ENCODE results near the gene CAPN9.
"Not testable (repeated sequence)": the region's sequence is repeated elsewhere in the genome, so short reads cannot be mapped to it uniquely, and the experiment has no call there.

Gene CAPN9

DNA sequence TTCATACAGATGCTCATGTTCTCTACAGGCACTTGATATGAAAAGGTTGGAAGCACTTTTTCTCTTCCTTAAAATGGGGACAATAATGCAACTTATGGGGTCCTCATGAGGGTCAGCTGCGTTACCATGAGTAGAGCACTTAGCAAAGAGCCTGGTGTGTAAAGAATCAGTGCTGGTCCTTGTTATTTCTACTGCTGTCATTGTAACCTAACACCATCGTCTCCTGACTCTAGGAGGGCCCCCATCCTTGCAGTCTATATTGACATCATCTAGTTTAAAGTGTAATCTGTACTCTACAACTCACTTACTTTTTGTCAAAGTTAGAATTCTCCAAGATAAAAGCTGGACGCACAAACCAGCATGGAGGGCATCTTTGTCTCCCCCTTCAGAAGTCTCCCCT, 2.4 kb downstream of the CAPN9 start:
- no peak for DNase-seq

DNA sequence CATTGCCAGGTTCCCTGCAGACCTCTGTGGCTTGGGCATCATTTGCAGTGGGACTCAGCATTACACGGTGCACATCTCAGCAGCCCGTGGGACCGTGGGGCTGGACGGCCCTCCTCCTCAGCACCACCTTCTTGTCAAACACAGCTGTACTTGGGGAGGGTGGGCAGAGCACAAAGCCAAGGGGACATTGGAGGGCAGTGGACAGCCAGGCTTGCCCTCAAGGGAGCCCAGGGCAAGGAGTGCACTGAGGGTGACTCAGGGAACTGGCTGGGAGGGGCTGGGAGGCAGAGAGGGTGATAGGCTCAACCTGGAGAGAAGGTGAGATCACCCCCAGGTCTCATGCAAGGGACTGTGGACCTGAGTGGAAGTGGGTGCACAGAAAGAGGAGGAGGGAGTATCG, 3.4 kb downstream of the CAPN9 start:
- DNase-seq = no peak

DNA sequence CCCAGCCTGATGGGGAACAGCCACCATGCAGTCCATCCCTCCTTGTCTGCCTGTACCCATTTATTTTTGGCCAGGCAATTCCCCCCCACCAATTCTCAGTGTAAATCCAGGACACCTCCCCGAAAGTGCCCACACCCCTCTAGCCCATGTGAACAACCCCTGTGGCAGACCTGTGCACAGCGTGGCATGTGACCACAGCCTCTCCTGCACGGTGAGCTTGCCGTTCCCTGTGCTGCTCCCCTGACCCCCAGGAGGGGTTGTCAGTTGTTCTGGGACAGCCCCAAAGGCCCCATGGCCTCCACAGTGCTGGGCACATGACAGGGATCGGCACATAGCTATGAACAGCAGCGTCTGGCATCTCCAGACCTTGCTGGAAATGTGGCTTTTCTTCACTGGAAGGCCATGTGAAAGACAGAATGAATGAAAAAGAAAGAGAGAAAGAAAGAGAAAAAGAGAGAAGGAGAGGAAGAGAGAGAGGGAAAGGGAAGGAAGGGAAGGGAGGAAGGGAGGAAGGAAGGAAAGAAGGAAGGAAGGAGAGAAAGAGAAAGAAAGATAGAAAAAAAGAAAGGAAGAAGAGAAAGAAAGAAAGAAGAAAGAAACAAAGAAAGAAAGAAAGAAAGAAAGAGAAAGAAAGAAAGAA, 3.9 kb downstream of the CAPN9 start:
- no peak for DNase-seq

DNA sequence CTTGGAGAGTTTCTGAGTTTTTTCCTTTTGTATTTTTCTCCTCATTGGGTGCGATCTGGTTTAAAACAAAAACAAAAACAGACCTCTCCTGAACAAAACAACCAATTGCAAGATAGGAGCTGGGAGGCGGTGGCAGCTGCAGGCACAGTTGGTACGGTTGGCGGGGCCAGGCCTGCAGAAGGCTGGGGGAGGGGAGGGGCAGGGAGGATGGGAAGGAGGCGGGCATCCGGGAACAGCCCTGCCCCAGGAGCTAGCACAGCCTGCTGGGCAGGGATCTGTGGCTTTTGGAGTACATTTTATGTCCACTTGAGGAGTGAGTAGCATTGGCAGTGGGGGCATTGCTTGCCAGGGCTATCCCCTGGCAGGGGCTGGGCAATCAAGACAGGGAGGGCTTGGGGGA, 5.2 kb downstream of the CAPN9 start:
- no peak for DNase-seq

DNA sequence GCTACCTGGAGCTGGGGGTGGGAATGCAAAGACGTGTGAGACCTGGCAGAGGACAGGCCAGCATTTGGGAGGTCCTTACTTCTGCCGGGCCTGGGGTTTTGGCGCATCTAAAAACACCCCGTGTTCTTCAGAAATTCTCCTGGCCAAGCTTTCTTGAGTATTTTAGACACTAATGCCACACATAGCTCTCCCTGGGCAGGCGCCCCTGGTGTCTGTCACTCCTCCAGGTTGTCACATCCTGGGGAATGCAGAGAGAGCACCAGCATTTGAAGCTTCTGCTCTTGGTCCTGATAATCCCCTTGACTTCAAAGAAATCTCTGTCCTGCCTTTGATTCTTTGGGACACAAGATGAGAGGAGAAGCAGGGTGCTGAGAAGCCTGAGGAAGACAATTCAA, 6.0 kb downstream of the CAPN9 start:
- DNase-seq = no peak

- DNase-seq = peak; percentile 47
Measured at GRCh38 chr1:230753586-230754251, 6.5 kb downstream of the CAPN9 start.

GRCh38 chr1:230754796-230755195, 7.6 kb downstream of the CAPN9 start:
- DNase-seq = no peak

GRCh38 chr1:230757856-230758708, 10.9 kb downstream of the CAPN9 start:
- no peak for DNase-seq

GRCh38 chr1:230758709-230759368, 11.7 kb downstream of the CAPN9 start:
- DNase-seq = no peak

DNA sequence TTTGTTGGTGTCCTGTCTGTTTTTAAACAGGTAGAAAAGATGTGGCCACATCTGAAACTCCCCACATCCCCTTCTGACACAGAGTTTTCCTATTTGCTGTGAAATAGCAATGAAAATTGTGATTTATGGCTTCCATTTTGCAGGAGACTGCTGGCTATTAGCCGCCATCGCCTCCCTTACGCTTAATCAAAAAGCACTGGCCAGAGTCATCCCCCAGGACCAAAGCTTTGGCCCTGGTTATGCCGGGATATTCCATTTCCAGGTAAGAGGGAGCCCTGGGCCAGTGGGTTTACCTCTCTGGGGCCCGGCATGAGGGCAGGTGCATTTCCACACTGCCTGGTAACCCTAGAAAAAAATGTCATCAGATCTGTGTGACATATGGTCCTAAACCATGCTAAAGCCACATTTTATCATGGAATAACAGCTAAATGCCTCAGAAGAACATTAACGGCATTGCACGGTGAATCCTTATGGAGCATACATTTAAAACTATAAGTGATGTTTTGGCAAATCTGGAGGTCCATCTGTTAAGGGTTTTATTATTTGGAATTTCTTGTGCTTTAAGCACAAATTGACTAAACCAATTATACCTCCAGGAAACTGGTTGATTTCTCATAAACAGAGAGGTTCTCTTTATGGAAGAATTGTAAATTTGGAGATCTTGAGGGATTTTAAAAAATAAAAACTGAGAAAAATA, 12.3 kb downstream of the CAPN9 start:
- DNase-seq = no peak

GRCh38 chr1:230760360-230760827, 13.2 kb downstream of the CAPN9 start:
- DNase-seq = no peak

DNA sequence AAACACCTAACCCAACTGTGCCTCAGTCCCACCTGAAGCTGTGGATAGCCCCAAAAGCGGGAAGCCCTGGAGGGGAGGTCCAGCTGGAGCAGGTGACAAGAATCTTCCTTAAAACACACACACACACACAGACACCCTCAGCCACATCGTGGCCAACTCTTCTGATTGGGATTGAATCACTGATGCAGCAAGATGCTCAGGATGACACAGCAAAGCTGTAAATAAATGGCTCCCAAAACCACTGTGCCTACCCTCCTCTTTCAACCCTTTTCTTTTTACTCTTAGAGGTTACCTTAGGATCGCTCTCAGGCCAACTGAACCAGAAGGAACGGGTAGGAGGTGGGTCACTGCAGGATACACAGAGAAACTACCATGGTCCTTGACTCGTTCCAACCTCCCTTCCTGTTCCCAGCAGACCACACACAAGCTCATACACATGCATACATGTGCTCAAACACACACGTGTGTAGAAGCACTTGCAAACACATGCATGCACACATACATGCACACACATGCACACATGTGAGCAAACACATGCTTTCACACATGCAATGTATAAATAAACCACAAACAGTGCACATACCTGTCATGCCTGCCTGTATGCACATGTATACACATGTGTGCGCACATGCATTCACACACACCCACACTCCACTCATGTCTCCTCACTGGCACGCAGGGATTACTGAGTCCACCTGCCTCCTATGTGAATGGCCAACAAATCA, 14.4 kb downstream of the CAPN9 start:
- DNase-seq = no peak

GRCh38 chr1:230763927-230764591, 16.9 kb downstream of the CAPN9 start:
- DNase-seq = no peak

GRCh38 chr1:230766318-230766717, 19.1 kb downstream of the CAPN9 start:
- DNase-seq = no peak

GRCh38 chr1:230767859-230768612, 20.8 kb downstream of the CAPN9 start:
- DNase-seq = not testable (repeated sequence)

- DNase-seq = no peak
Measured at GRCh38 chr1:230768903-230769570, 21.8 kb downstream of the CAPN9 start.

DNA sequence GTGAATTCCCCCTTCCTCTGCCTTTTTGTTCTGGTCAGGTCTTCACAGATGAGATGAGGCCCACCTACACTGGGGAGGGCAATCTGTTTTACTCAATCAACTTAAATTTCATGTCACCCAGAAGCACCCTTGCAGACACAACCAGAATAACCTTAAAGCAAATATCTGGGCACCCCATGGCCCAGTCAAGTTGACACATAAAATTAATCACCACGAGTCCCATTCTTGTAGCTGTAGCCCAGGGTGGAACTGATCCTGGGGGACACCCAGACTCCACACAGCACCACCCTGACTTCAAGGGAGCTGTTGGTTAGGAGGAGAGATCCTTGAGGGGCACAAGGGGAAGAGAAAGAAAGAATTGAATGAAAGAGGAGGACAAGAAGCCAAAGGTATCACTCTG, 23.1 kb downstream of the CAPN9 start:
- no peak for DNase-seq

DNA sequence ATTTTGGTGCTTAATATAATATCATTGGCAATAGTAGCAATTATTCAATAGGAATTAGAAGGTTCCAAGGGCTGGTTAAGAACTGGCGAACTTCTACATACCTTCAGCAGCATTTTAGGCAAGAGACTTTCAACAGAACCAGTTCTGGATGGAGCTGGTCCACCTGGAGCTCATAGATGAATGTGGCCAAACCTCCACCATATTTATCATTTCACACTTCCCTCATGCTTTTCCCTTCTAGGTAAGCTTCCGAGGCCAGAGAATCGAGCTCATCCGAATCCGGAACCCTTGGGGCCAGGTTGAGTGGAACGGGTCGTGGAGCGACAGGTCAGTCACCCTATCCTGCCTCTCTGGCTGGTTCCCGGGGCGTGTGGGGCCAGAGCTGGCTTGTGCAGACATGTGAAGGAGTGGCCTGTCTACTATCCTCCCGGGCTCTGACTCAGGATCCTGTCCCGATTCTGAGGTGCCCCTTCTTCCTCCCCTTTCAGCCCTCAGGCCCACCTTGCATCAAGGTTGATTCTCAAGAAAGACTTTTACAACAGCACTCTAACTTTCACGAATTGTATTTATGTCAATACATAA, 24.7 kb downstream of the CAPN9 start:
- DNase-seq = no peak

Data from CD4-positive, alpha-beta T cell treated with Interleukin-12 subunit alpha and Interleukin-12 subunit beta, for 1 hour (primary cell).